HUES64 (cell line): ENCODE results near the gene SHISA6.

Experiments used
- H3K27ac ChIP-seq: 2 replicates; pipeline ENCODE4 v1.7.0; 2013; ENCODE audit warnings: low read depth, low read length, inconsistent platforms
- H3K27me3 ChIP-seq: 2 replicates; pipeline ENCODE4 v1.6.1; 2013; ENCODE audit warnings: mild to moderate bottlenecking, low read length; ENCODE audit not compliant: insufficient read depth
- H3K36me3 ChIP-seq: 2 replicates; pipeline ENCODE4 v1.6.1; 2013; ENCODE audit warnings: mild to moderate bottlenecking, low read length; ENCODE audit not compliant: insufficient read depth
- H3K4me1 ChIP-seq: 2 replicates; pipeline ENCODE4 v1.6.1; 2013; ENCODE audit warnings: mild to moderate bottlenecking, low read length, moderate library complexity; ENCODE audit not compliant: insufficient read depth
- H3K4me3 ChIP-seq: 2 replicates; pipeline ENCODE4 v1.5.1; 2013; ENCODE audit warnings: mild to moderate bottlenecking, low read length, moderate library complexity
- H3K9ac ChIP-seq: 2 replicates; pipeline ENCODE4 v1.6.1; 2013; ENCODE audit warnings: mild to moderate bottlenecking, low read depth, low read length
- H3K9me3 ChIP-seq: 2 replicates; pipeline ENCODE4 v1.6.1; 2013; ENCODE audit warnings: low read depth, low read length; ENCODE audit not compliant: insufficient read depth
- WGBS: fragments of 150-250, 120-280 bp; methylation state at CpG from one replicate; pipeline ENCODE4 v1.1.7; 2013; ENCODE audit warnings: missing lambda C conversion rate; 5-methylcytosine and 5-hydroxymethylcytosine counted together

Gene SHISA6

GRCh38 chr17:11387610-11388009 lies 146.6 kb downstream of the SHISA6 start:
- H3K27ac ChIP-seq, result no peak overlapping the region
- no peak overlapping the region for H3K4me3 ChIP-seq
- H3K9ac ChIP-seq, result no peak overlapping the region
- WGBS, result 79% methylated on average over 2 of the region's 2 CpGs
- no peaks in the 10 kb centered on the region for H3K36me3 ChIP-seq
- no peaks in the 10 kb centered on the region for H3K4me1 ChIP-seq
- no peaks in the 10 kb centered on the region for H3K9me3 ChIP-seq
- no peaks in the 10 kb centered on the region for H3K27me3 ChIP-seq

- no peaks in the 10 kb centered on the region for H3K36me3 ChIP-seq
- H3K9me3 ChIP-seq, result no peaks in the 10 kb centered on the region
- no peak overlapping the region for H3K27ac ChIP-seq
- H3K27me3 ChIP-seq, result no peaks in the 10 kb centered on the region
- H3K9ac ChIP-seq, result no peak overlapping the region
- H3K4me1 ChIP-seq, result no peaks in the 10 kb centered on the region
- 87% methylated on average over 6 of the region's 6 CpGs for WGBS
- H3K4me3 ChIP-seq, result no peak overlapping the region
Observed at GRCh38 chr17:11388054-11388453, 147.0 kb downstream of the SHISA6 start.

- H3K27ac ChIP-seq, result no peak overlapping the region
- H3K9ac ChIP-seq, result no peak overlapping the region
- H3K4me3 ChIP-seq, result no peak overlapping the region
- H3K9me3 ChIP-seq, result no peaks in the 10 kb centered on the region
- H3K36me3 ChIP-seq, result no peaks in the 10 kb centered on the region
- H3K4me1 ChIP-seq, result no peaks in the 10 kb centered on the region
- 82% methylated on average over 2 of the region's 2 CpGs for WGBS
- no peaks in the 10 kb centered on the region for H3K27me3 ChIP-seq
Observed at GRCh38 chr17:11389583-11389982, 148.6 kb downstream of the SHISA6 start.

- H3K4me1 ChIP-seq, result no peaks in the 10 kb centered on the region
- H3K9me3 ChIP-seq, result no peaks in the 10 kb centered on the region
- no peak overlapping the region for H3K27ac ChIP-seq
- 69% methylated on average over 4 of the region's 4 CpGs for WGBS
- H3K36me3 ChIP-seq, result no peaks in the 10 kb centered on the region
- no peak overlapping the region for H3K9ac ChIP-seq
- no peak overlapping the region for H3K4me3 ChIP-seq
- no peaks in the 10 kb centered on the region for H3K27me3 ChIP-seq
Observed at GRCh38 chr17:11391134-11391533, 150.1 kb downstream of the SHISA6 start.

- no peak overlapping the region for H3K4me3 ChIP-seq
- no peaks in the 10 kb centered on the region for H3K36me3 ChIP-seq
- 97% methylated on average over 8 of the region's 8 CpGs for WGBS
- H3K27ac ChIP-seq, result no peak overlapping the region
- H3K9me3 ChIP-seq, result peaks cover 16% of the 10 kb centered on the region; the same call in 1 of the 2 replicates
- H3K4me1 ChIP-seq, result no peaks in the 10 kb centered on the region
- H3K27me3 ChIP-seq, result no peaks in the 10 kb centered on the region
- H3K9ac ChIP-seq, result no peak overlapping the region
Observed at GRCh38 chr17:11404431-11405276, 163.6 kb downstream of the SHISA6 start.

GRCh38 chr17:11406716-11407115 lies 165.7 kb downstream of the SHISA6 start:
- Histone ChIP-seq H3K36me3 (no peaks in the 10 kb centered on the region), H3K4me1 (no peaks in the 10 kb centered on the region), H3K9me3 (peaks cover 11% of the 10 kb centered on the region; the same call in 1 of the 2 replicates), H3K27ac (no peak overlapping the region), H3K9ac (no peak overlapping the region), H3K4me3 (no peak overlapping the region), H3K27me3 (no peaks in the 10 kb centered on the region)
- WGBS, result 98% methylated on average over 2 of the region's 3 CpGs

GRCh38 chr17:11412654-11413053 lies 171.6 kb downstream of the SHISA6 start:
- no peak overlapping the region for H3K27ac ChIP-seq
- no peaks in the 10 kb centered on the region for H3K27me3 ChIP-seq
- H3K9ac ChIP-seq, result no peak overlapping the region
- 92% methylated on average over 6 of the region's 6 CpGs for WGBS
- no peak overlapping the region for H3K4me3 ChIP-seq
- no peaks in the 10 kb centered on the region for H3K4me1 ChIP-seq
- H3K9me3 ChIP-seq, result no peaks in the 10 kb centered on the region
- no peaks in the 10 kb centered on the region for H3K36me3 ChIP-seq

- no peak overlapping the region for H3K27ac ChIP-seq
- 87% methylated on average over 1 of the region's 3 CpGs for WGBS
Observed at GRCh38 chr17:11418342-11418741, 177.3 kb downstream of the SHISA6 start.

GRCh38 chr17:11430751-11431150 lies 189.7 kb downstream of the SHISA6 start:
- H3K9ac ChIP-seq, result no peak overlapping the region
- H3K27me3 ChIP-seq, result no peaks in the 10 kb centered on the region
- H3K4me3 ChIP-seq, result no peak overlapping the region
- H3K36me3 ChIP-seq, result no peaks in the 10 kb centered on the region
- 92% methylated on average over 6 of the region's 6 CpGs for WGBS
- no peak overlapping the region for H3K27ac ChIP-seq
- H3K9me3 ChIP-seq, result 0 out of 2 replicates have a peak, but pooled peaks cover 3% of the 10 kb centered on the region
- H3K4me1 ChIP-seq, result no peaks in the 10 kb centered on the region

More at GRCh38 chr17:11418342-11418741, 177.3 kb downstream of the SHISA6 start:
- H3K9me3 ChIP-seq, result no peaks in the 10 kb centered on the region
- H3K9ac ChIP-seq, result no peak overlapping the region
- H3K4me1 ChIP-seq, result no peaks in the 10 kb centered on the region
- no peaks in the 10 kb centered on the region for H3K36me3 ChIP-seq
- no peaks in the 10 kb centered on the region for H3K27me3 ChIP-seq
- H3K4me3 ChIP-seq, result no peak overlapping the region

GRCh38 chr17:11438673-11439072 lies 197.7 kb downstream of the SHISA6 start:
- no peak overlapping the region for H3K27ac ChIP-seq
- H3K9ac ChIP-seq, result no peak overlapping the region
- H3K36me3 ChIP-seq, result no peaks in the 10 kb centered on the region
- H3K27me3 ChIP-seq, result no peaks in the 10 kb centered on the region
- WGBS, result 90% methylated on average over 3 of the region's 4 CpGs
- H3K9me3 ChIP-seq, result no peaks in the 10 kb centered on the region
- H3K4me3 ChIP-seq, result no peak overlapping the region
- H3K4me1 ChIP-seq, result no peaks in the 10 kb centered on the region

GRCh38 chr17:11441004-11441403 lies 200.0 kb downstream of the SHISA6 start:
- Histone ChIP-seq H3K36me3 (no peaks in the 10 kb centered on the region), H3K9ac (no peak overlapping the region), H3K9me3 (no peaks in the 10 kb centered on the region), H3K27me3 (no peaks in the 10 kb centered on the region), H3K4me1 (no peaks in the 10 kb centered on the region), H3K27ac (no peak overlapping the region), H3K4me3 (no peak overlapping the region)
- 94% methylated on average over 1 of the region's 1 CpG for WGBS
